SH-SY5Y (cell line): ENCODE results near the gene PPP2R3B.

Experiments used
- GATA2 ChIP-seq: IDR thresholded peaks from 2 replicates; pipeline ENCODE4 v1.6.1; 2011; ENCODE audit warnings: mild to moderate bottlenecking, low read depth, low read length
- GATA3 ChIP-seq: IDR thresholded peaks from 2 replicates; pipeline ENCODE4 v1.6.1; 2011; ENCODE audit warnings: low read depth, mild to moderate bottlenecking, low read length, moderate library complexity

PPP2R3B gene

GRCh38 chrX:318068-318738 lies 68.5 kb downstream of the PPP2R3B start:
- TF ChIP-seq GATA2 (no peak), GATA3 (no peak)

- TF ChIP-seq GATA2 (no peak), GATA3 (no peak)
Observed at GRCh38 chrX:317424-318067, 69.2 kb downstream of the PPP2R3B start.

DNA sequence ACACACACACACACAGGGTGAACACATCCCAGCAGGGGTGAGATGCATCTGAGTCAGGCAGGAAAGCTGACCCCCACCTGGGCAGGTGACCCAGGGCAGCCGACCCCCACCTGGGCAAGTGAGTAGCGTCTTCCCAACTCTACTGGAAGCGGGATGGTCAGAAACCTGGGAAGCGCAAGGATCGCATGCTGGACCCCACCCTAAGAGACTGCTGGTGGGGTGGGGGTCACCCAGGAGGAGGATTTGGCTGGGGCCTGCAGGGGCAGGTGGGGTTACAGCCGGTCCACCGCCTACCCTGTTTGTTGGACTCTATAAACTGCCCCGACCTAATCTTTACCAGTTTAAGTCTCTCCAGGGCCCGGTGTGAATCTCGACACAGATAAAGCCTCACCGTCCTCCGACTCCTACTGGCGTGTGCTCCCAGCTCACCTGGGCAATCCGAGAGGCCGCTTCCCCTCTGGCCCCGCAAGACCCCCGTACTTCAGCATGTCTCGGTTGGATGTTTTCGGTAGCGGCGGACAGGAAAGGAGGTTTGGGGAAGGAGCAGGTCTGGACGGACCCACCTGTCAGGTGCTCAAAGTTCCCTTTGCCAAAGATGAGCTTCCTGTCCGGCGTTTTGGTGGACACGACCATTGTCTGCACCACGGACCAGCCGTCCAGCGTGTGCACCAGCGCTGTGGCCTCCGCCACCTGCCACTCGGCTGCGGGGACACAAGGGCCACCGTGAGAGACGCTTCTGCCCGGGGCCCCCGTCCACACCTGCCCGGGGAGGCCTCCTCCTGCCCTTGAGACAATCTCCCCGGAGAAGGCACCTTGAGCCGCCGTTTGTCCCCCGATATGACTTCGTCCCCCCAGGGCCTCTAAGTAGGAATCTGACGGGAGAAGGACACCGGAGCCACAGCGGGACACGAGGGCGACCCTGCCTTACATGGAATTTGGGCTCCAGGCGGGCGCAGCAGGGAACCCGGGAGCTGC lies 70.1 kb downstream of the PPP2R3B start:
- TF ChIP-seq GATA3 (no peak), GATA2 (no peak)

- no peak for TF ChIP-seq GATA2
- TF ChIP-seq GATA3 = no peak
Observed at GRCh38 chrX:314781-315595, 71.7 kb downstream of the PPP2R3B start.

- TF ChIP-seq GATA2 (no peak), GATA3 (no peak)
Observed at GRCh38 chrX:314049-314448, 72.7 kb downstream of the PPP2R3B start.

DNA sequence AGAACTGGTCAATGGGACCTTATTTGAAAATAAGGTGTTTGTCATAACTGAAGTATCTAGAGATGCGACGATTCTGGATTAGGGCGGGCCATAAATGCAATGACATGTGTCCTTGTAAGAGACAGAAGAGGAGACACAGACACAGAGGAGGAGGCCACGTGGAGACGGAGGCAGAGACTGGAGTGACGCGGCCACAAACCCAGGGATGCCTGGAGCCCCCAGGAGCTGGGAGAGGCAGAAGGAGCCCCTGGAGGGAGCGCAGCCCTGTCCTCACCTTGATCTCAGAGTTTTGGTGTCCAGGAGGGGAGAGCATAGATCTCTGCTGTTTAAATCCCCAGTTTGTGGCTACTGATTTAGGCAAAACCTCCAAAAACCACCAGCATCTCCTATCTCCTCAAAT lies 73.2 kb downstream of the PPP2R3B start:
- TF ChIP-seq GATA3 (no peak), GATA2 (no peak)

GRCh38 chrX:312621-313331 lies 73.9 kb downstream of the PPP2R3B start:
- TF ChIP-seq GATA3 (no peak), GATA2 (no peak)

GRCh38 chrX:311156-312129 lies 75.3 kb downstream of the PPP2R3B start:
- TF ChIP-seq GATA3 (no peak), GATA2 (no peak)

- TF ChIP-seq GATA3 = no peak
- no peak for TF ChIP-seq GATA2
Observed at GRCh38 chrX:310621-311155, 76.0 kb downstream of the PPP2R3B start.

- TF ChIP-seq GATA2 (no peak), GATA3 (no peak)
Observed at GRCh38 chrX:308821-309520, 77.7 kb downstream of the PPP2R3B start.

- TF ChIP-seq GATA2 = no peak
- TF ChIP-seq GATA3 = no peak
Observed at GRCh38 chrX:307261-308111, 79.2 kb downstream of the PPP2R3B start.
